GM12878 (cell line): Measurements from ENCODE around the gene FGD3. TPM values are rescaled to one million over a fixed set of nuclear protein-coding genes. Genes with fewer than 3 reads are reported as not detected.

Experiments
- BCL11A ChIP-seq: IDR thresholded peaks from 2 replicates; pipeline ENCODE4 v1.6.1; 2011; ENCODE audit warnings: low read depth, low read length
- BCLAF1 ChIP-seq: fragments of 450-650 bp; IDR thresholded peaks from 2 replicates; pipeline ENCODE4 v1.6.1; 2017; ENCODE audit warnings: antibody characterized with exemption, mild to moderate bottlenecking, moderate library complexity
- BMI1 ChIP-seq: fragments of 450-650 bp; IDR thresholded peaks from 2 replicates; pipeline ENCODE4 v1.6.1; 2016; ENCODE audit warnings: mild to moderate bottlenecking, moderate library complexity, borderline replicate concordance
- CTCF ChIP-seq, 3 experiments: IDR thresholded peaks in 2 of 3; conservative IDR thresholded peaks in 1 of 3; 2 replicates each; pipeline ENCODE4 v1.5.1; 2011; ENCODE audit warnings: low read depth in 3 of 3, low read length in 3 of 3, mild to moderate bottlenecking in 3 of 3, control low read depth in 2 of 3, moderate library complexity in 2 of 3, inconsistent platforms in 1 of 3, mixed read lengths in 1 of 3; ENCODE audit not compliant: control insufficient read depth in 2 of 3, insufficient read depth in 1 of 3; ENCODE audit errors: extremely low read depth in 1 of 3
- EED ChIP-seq: sonication (generic); IDR thresholded peaks from 2 replicates; pipeline ENCODE4 v1.6.1; 2016; ENCODE audit warnings: antibody characterized with exemption, low read depth
- FOXK2 ChIP-seq: fragments of 450-650 bp; IDR thresholded peaks from 2 replicates; pipeline ENCODE4 v1.6.1; 2017; ENCODE audit warnings: mild to moderate bottlenecking, moderate library complexity
- FOXM1 ChIP-seq: IDR thresholded peaks from 2 replicates; pipeline ENCODE4 v1.6.1; 2012; ENCODE audit warnings: low read depth, mild to moderate bottlenecking, inconsistent platforms, low read length, moderate library complexity
- HCFC1 ChIP-seq: fragments of 150-350 bp; IDR thresholded peaks from 2 replicates; pipeline ENCODE4 v1.6.1; 2014; ENCODE audit warnings: low read length
- HDGF ChIP-seq: fragments of 450-650 bp; IDR thresholded peaks from 2 replicates; pipeline ENCODE4 v1.6.1; 2016; ENCODE audit warnings: antibody characterized with exemption
- MAX ChIP-seq: IDR thresholded peaks from 2 replicates; pipeline ENCODE4 v1.6.1; 2012; ENCODE audit warnings: low read depth, low read length, improper control_type of control experiment
- MEF2B ChIP-seq: fragments of 450-650 bp; IDR thresholded peaks from 2 replicates; pipeline ENCODE4 v1.6.1; 2018; ENCODE audit warnings: mild to moderate bottlenecking, moderate library complexity; ENCODE audit not compliant: partially characterized antibody, poor library complexity, severe bottlenecking
- NFYB ChIP-seq: IDR thresholded peaks from 2 replicates; pipeline ENCODE4 v1.6.1; 2011; ENCODE audit warnings: low read depth, mild to moderate bottlenecking, low read length, improper control_type of control experiment, moderate library complexity; ENCODE audit not compliant: insufficient read depth
- NR2C1 ChIP-seq: fragments of 450-650 bp; IDR thresholded peaks from 2 replicates; pipeline ENCODE4 v1.6.1; 2017; ENCODE audit warnings: antibody characterized with exemption, mild to moderate bottlenecking, moderate library complexity
- NRF1 ChIP-seq: conservative IDR thresholded peaks from 2 replicates; pipeline ENCODE4 v1.6.1; 2011; ENCODE audit warnings: mild to moderate bottlenecking, low read depth, low read length, improper control_type of control experiment
- POLR2A ChIP-seq: IDR thresholded peaks from 2 replicates; pipeline ENCODE4 v1.6.1; 2011; ENCODE audit warnings: low read depth, mild to moderate bottlenecking, low read length
- RB1 ChIP-seq: fragments of 450-650 bp; formaldehyde crosslinking; IDR thresholded peaks from 2 replicates; pipeline ENCODE4 v1.6.1; 2017; ENCODE audit warnings: mild to moderate bottlenecking, borderline replicate concordance
- RBBP5 ChIP-seq: fragments of 200-600 bp; sonication (generic); conservative IDR thresholded peaks from 2 replicates; pipeline ENCODE4 v1.6.1; 2016
- SIX5 ChIP-seq: IDR thresholded peaks from 2 replicates; pipeline ENCODE4 v1.6.1; 2011; ENCODE audit warnings: mild to moderate bottlenecking, low read depth, low read length, moderate library complexity; ENCODE audit not compliant: severe bottlenecking
- SMAD5 ChIP-seq: IDR thresholded peaks from 2 replicates; pipeline ENCODE4 v1.6.1; 2016; ENCODE audit warnings: antibody characterized with exemption, low read depth
- SMC3 ChIP-seq: IDR thresholded peaks from 2 replicates; pipeline ENCODE4 v1.6.1; 2011; ENCODE audit warnings: low read length, improper control_type of control experiment, borderline replicate concordance
- SPI1 ChIP-seq: IDR thresholded peaks from 2 replicates; pipeline ENCODE4 v1.6.1; 2011; ENCODE audit warnings: low read depth, mild to moderate bottlenecking, low read length, moderate library complexity, borderline replicate concordance; ENCODE audit not compliant: insufficient read depth
- TCF3 ChIP-seq: IDR thresholded peaks from 2 replicates; pipeline ENCODE4 v1.6.1; 2012; ENCODE audit warnings: low read depth, mild to moderate bottlenecking, low read length, borderline replicate concordance; ENCODE audit not compliant: insufficient read depth
- YY1 ChIP-seq: IDR thresholded peaks from 2 replicates; pipeline ENCODE4 v1.6.1; 2011; ENCODE audit warnings: low read depth, mild to moderate bottlenecking, low read length
- ZSCAN29 ChIP-seq: fragments of 450-650 bp; IDR thresholded peaks from 2 replicates; pipeline ENCODE4 v1.6.1; 2017; ENCODE audit warnings: mild to moderate bottlenecking, moderate library complexity
- polyA plus RNA-seq, 11 experiments: library from polyadenylated mRNA; depleted of rRNA in 4 of 11; unstranded in 6 of 11; stranded (reverse) in 5 of 11; fragments of >200 nt; fragmentation: Nextera tagmentation in 4 of 11; fragmentation: Illumina TruSeq in 1 of 11; extraction: Ambion mirVana in 4 of 11; extraction: Trizol in 1 of 11; gene quantifications; 1 replicate in 1 of 11; 2 replicates in 10 of 11; pipeline versions ENCODE4 v1.2.1 to v1.2.3, GENCODE V29; 2011 to 2016; ENCODE audit warnings: inconsistent platforms in 2 of 11, missing spikeins in 2 of 11, low read depth in 1 of 11
- total RNA-seq, 4 experiments: library from RNA; depleted of rRNA in 3 of 4; stranded (reverse); fragments of >200 nt in 3 of 4; fragmentation: Illumina TruSeq in 1 of 4; extraction: Trizol in 1 of 4; gene quantifications; 2 replicates each; pipeline versions ENCODE4 v1.2.1 to v1.2.3, GENCODE V29; 2013 to 2021

FGD3 gene
- total and polyA plus RNA-seq, 10 of the 15 experiments (the other 5 are each of a cell fraction or from before 2014, with no cell fraction given) = 0.26 to 18.1 (median 12.4) TPM

- TF ChIP-seq SIX5 = no peak
- TF ChIP-seq POLR2A = peak; percentile 45; the same call in 1 of the 2 replicates
- peak; percentile 33; the same call in 1 of the 2 replicates for TF ChIP-seq SPI1
- TF ChIP-seq SMAD5 = no peak
- peak; percentile 27; the same call in 1 of the 2 replicates for TF ChIP-seq HCFC1
- TF ChIP-seq TCF3 = peak; percentile 99
- TF ChIP-seq EED = no peak; the same call in none of the 2 replicates
- TF ChIP-seq CTCF (IDR thresholded peaks at IDR 0.05 in 2 of 3, conservative IDR thresholded peaks at IDR 0.05 in 1 of 3; ENCODE audit: control insufficient read depth in 2 of 3, extremely low read depth in 1 of 3, insufficient read depth in 1 of 3, low read depth in 3 of 3, low read length in 3 of 3) = peak in 2 of 3 experiments; percentile 19 to 34; a peak in 3 of 6 replicates
- TF ChIP-seq NRF1 = peak; percentile 39; the same call in 1 of the 2 replicates
- TF ChIP-seq FOXM1 = no peak
- TF ChIP-seq YY1 = no peak
- TF ChIP-seq BCL11A = no peak
- 0 out of 2 replicates have a peak, but pooled peaks have one; percentile 45 for TF ChIP-seq HDGF
- TF ChIP-seq ZSCAN29 = no peak
- TF ChIP-seq FOXK2 = no peak
- TF ChIP-seq RB1 = no peak
- no peak for TF ChIP-seq BMI1
- no peak for TF ChIP-seq BCLAF1
- TF ChIP-seq MAX = peak; percentile 48; the same call in 1 of the 2 replicates
- peak; percentile 55; the same call in 1 of the 2 replicates for TF ChIP-seq NFYB
- TF ChIP-seq NR2C1 = no peak
- peak; percentile 44 for TF ChIP-seq MEF2B
- TF ChIP-seq SMC3 = peak; percentile 22; the same call in 1 of the 2 replicates
- TF ChIP-seq RBBP5 = no peak
These were observed 114.8 kb downstream of the FGD3 start (continued) for GRCh38 chr9:93061791-93062763.
